Inflammatory macrophage treated with lipopolysaccharide for 4 hours (primary cell): ENCODE data around the gene AHRR.

Experiments
- DNase-seq: peaks from one replicate; pipeline ENCODE4 v3.0.0-alpha.2; 2020

Gene AHRR

DNA sequence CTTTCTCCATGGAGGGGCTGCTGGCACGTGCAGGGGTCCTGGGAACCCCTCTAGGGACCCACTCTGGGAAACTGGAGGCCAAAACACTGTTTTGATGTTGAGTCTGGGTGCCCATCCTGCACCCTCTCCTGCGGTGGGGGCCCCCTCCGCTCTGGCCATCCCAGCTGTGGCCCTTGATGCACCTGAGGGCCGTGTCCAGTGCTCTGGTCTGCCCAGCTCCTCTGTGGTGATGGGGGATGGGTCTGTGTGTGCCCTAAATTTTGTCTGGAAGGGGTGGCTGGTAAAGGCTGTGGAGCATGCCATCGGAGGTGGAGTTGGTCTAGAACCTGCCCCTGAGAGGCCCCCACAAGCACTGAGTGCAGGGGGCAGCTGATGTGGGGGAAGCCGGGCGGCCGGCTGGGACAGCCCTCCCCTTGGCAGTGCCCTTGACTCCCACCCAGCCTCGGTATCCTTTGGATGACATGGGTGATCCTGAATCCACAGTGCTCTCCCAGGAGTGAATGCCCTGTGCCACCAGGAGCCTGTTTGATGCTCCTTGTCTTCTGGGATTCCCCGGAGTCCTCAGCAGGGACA is 26.3 kb downstream of the AHRR start:
- no peak for DNase-seq

DNA sequence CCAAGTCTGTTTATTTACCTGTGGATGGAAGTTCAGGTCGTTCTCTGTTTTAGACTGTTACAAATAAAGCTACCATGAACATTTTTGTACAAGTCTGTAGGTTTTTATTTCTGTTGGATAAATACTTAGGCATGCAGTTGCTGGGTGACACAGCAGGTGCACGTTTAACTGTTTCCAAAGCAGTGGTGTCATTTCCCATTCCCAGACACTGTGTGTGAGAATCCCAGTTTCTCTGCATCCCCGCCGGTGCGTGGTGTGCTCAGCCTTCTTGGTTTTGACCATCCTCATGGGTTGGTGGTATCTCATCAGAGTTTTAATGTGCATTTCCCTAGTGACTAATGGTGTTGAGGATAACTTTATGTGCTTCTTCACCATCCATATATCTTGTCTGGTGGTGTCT is 27.2 kb downstream of the AHRR start:
- no peak for DNase-seq

DNA sequence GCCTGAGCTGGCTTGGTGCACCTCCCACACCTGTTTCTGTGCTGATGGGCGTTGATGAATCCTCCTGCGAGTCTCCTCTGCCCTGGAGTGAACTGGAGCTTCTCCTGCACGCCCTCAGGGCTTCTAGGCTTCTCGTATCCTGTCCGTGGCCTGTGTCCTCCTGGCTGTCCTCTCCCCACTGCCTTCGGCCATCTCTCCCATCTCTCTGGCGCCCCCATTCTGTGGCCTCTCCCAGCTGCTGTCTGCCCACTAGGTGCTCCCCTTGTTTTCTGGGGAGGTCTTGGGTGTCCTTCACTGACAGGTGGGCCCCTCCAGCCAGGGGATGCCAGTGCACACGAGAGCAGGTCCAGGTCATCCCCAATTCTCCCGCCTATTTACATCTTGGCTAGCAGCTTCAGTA is 28.8 kb downstream of the AHRR start:
- DNase-seq: no peak

DNA sequence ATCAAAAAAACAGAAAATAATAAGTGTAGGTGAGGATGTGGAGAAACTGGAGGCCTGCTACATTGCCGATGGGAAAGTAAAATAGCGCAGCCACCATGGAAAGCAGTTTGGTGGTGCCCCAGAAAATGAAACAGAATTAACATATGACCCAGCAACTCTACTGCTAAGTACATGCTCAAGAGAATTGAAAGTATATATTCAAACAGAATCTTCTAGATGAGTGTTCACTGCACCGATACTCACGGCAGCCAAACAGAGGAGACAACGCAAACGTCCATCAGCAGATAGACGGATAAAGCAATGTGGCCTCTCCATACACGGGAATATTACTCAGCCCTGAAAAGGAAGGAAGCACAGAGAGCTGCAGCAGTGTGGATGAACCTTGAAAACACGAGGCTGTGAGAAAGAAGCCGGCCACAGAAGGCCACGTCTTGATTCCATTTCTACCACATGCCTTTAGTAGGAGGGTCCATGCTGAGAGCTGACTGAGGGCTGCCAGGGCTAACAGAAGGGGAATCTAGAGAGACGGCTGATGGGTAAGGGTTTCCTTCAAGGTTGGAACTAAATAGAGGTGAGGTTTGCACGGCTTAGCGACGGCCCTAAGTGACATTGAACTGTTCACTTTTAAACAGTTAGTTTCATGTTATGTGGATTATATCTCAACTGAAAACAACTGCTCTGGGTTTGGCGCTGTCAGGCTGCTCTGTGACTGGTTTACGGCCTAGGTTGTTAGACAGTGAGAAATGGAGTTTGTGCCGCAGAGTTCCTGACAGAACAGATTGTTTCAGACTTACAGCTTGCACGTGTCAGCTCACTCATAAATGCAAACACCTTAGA is 29.8 kb downstream of the AHRR start:
- no peak for DNase-seq

DNA sequence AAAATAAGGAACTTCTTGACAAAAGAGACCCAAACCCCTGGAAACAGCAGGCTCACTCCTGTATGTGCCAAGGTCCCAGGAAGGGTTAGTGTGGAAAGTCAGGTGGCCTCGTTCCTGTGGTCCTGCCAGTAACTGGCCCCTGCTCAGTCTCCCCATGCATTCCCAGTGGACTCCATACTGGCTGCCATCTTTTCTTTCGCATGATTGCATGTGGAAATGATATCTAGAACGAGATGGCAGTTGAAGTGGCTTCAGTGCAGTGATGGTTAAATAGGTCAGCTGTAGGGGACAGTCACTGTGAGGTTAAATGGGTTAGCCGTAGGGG is 30.4 kb downstream of the AHRR start:
- DNase-seq: no peak

DNA sequence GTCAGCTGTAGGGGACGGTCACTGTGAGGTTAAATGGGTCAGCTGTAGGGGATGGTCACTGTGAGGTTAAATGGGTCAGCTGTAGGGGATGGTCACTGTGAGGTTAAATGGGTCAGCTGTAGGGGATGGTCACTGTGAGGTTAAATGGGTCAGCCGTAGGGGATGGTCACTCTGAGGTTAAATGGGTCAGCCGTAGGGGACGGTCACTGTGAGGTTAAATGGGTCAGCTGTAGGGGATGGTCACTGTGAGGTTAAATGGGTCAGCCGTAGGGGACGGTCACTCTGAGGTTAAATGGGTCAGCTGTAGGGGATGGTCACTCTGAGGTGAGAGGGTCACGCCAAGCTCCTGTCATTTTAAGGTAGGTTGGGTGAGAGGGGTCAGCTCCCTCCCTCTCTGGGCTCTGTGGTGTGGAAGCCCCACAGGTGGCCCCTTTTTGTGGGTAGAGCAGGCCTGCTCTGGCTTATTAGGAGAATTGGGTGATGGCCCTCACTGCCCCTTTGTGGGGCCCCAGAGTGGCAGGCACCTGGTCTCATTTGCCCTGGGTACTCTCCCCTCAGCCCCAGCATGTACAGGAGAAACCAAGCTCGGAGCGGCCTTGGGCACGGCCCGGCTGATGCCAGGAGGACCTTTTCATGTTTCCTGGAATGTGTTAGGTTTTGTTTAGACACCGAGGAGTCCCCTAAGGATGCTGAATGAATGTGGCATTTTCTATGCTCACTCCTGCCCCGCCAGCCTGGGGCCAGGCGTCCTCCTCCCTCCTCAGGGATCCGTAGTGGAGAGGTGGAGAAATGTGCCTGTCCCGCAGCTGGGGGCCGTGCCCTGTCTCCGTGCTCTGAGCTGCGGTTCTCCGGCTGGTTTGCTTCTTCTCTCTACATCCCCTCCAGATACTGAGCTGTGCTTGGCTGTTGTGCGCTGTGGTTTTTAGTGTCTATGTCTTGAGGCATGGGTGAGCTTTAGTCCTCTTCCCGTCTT is 31.4 kb downstream of the AHRR start:
- DNase-seq: no peak

DNA sequence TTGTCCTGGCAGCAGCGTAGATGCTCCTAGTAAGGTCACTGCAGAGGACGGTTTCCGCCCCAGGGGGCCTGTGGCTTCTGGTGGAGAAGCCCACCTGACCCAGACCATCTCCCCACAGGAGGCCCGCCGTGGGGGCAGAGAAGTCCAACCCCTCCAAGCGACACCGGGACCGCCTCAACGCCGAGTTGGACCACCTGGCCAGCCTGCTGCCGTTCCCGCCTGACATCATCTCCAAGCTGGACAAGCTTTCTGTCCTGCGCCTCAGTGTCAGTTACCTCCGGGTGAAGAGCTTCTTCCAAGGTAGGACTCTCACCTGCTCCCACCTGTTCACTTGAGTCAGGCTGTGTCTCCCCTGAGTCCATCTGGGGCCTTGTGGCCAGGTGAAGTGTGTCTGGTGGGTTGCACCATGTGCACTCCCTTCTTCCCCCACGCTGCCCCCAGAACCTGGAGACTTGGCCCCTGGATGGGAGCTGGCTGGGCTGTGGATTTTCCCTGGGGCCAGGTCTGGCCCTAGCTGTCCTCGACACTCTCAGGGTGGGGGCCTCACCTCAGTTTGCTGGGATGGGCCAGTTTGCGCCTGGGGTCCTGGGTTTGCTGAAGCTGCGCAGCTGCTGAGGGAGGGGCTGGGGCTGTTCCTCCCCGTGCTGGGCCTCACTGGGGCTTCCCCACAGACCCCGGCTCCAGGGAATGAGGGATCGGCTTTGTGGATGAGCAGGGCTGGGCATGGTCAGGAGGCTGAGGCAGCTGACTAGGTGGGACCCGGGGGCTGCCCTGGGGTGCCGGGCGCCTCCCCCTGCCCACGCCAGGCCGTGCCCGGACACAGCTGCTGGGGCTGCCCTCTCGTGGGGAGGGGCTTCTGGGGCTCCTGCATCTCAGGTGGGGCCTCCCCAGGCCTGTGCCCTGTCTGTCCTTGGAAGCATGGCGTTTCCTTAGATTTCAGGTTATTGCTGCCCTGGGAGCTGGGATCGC is 32.4 kb downstream of the AHRR start:
- DNase-seq: no peak

DNA sequence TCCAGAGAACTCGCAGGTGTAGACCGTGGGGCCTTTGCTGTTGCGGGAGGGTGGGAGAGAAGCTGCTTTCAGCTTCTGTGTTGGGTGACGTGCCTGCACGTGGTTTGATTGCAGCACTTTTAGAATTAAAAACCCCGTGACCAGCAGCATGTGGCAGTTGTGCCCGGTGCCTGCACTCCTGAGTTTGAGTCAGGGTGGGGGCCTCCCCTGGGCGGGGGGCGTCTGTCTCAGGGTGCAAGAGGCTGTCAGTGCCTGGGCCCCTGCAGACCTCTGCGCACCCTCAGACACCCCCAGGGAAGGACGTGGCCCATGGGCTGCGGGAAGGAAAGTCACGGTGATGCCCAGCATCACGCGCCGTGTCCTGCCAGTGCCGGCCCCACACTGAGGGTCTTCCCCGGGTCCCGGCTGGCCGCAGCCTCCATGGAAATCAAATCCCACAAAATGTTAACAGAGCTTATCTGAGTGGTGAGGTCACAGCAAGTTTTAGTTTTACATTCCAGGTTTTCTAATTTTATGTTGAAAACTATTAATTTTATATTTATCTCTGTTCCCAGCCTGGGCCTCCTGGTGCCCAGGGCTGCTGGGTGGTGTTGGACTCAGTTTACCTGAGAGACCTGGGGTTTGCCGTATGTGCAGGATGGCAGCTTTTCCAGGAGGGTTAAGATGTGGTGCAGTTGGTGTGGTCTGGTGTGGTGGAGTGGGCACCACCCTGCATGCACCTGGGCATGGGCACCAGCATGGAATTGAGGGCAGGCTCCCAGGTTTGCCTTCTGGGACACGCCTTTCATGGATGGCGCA is 33.3 kb downstream of the AHRR start:
- no peak for DNase-seq

DNA sequence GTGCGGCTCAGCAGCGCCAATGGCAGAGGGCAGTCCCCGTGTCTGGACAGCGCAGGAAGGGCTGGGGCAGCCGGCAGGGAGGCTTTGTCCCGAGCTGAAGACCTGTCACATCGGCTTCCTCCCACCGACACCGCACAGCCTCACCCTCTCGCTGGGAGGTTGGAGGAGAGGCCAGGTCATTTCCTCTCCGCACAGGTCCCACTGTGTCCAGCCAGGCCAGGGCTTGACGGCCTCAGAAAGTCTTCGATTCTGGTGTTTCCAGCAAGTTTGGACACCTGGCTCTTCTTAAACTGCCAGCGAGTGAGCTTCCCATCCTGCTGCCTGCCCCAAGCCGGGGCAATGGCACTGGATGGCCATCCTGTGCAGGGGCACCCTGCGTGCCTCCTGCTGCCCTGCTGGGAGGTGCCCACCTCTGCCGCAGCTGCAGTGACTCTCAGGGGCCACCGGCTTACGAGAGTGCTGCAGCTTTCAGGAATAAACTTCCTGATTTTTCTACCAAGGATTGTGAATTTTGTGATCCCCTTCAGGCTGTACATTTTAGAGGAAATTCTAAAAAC is 33.9 kb downstream of the AHRR start:
- no peak for DNase-seq

DNA sequence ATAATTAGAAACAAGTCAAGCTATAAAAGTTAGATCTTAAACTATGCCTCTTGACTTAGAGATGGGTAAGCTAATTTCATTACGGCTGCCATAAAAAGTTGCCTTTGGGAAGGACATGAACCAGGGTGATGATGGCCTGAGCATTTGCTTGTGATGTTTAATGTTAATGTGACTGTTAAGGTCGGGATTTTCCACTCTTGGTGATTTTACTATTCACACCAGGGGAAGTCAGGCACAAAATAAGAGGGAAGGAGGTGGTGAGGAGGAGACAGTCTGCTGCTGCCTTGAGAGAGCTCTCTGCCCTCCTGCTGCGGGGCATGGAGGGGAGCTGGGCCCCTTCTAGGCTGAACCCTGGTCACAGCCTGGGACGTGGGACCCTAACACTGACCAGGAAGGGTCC is 34.4 kb downstream of the AHRR start:
- no peak for DNase-seq

DNA sequence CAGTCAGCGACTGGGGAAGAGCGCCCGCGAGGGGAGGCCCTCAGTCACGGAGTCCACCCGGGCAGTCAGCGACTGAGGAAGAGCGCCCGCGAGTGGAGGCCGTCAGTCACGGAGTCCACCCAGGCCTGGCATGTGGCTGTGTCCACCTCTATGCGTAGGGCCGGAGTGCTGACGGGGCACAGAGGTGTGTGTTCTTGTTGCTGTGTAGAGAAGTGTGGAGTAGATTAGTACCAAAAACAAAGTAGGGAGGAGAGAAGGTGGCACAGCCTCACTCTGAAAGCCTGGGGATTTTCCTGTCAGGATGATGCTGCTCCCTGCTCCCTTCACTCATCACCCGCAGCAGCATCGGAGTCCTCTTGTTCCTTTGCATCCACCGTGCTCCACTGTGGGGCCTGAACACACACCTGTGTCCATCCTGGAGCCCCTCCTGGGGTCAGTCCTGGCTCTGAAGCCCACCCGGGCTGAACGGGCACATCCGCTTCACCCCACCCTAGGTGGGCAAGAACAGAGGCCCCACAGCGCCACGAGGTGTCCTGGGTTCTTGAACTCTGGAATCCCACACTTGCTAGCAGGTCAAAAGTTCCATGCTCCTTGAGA is 37.9 kb downstream of the AHRR start:
- DNase-seq: no peak

DNA sequence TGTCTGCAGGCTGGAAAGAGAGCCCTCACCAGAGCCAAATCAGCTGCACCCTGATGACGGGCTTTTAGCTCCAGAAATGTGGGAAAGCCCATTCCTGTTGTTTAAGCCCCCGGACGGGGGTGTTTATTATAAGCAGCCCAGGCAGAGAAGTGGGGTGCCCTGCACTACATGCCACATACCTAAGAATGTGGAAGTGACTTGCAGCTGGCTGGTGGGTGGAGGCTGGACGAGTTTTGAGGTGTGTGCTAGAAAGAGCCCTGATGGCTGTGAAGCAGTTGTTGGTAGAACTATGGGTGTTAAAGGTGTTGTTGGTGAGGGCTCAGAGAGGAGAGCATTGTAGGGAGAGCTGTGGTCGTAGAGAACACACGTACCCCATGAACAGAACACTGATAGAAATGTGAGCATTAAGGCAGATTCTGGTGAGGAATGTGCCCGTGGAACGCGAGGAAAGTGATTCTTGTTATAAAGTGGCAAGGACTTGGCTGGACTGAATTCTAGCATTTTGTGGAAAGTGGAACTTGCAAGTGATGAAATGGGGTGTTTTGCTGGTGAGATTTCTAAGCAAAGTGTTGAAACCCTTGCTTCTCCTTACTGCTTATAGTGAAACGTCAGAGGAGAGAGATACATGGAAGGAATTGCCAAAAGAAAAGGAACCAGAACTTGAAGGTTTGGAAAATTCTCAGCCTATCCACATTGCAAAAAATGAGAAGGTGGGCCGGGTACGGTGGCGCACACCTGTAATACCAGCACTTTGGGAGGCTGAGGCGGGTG is 38.9 kb downstream of the AHRR start:
- DNase-seq: peak; percentile 86

DNA sequence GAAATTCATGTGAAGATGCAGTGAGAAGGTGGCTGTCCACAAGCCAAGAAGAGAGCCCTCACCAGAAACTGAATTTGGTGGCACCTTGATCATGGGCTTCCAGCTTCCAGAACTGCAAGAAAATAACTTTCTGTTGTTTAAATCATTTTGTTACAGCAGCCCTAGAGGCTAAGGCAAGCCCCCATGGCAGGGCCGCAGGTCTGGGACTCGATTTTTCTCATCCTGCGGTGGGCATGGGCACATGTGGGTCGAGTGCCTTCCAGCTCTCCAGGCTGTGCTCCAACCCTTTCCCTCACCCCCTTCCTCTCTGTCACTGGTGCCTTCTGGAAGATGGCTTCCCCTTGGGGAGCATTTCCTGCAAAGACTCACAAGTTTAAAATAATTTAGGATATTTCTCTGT is 40.7 kb downstream of the AHRR start:
- DNase-seq: no peak

DNA sequence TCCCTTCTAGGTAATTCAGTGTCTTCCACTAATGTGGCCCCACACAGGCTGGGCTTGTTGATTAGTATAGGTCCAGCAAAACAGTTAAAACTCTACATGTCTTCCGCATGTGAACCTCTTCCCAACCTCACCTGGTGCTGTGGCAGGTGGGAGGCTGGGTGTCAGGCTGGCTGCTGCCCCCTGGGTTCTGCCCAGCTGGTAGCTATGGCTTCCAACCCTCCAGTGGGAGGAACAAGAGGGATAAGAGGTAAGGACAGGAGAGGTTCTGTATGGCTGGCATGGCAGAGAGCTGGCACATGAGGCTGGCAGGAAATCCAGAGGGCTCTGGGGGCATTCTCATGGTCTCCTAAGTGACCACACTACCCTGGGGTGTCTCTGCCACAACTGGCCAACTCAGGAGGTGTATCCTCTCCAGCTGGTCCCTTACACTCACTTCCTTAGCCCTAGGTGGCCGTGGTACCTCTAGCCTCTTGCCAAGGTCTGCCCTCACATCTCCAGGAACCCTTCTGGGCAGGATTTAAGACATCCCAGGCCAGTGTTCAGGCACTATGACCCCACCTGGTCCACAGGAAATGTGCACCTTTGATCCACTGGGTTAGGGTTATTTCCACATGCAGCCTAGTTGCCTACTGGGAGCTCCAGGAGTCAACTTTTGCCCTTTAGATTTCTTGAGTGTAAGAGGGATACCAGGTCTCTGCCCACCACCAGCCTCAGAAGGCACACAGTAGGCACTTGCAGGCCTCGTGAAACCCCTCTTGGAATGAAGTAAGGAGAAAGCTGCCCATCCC is 41.7 kb downstream of the AHRR start:
- no peak for DNase-seq

DNA sequence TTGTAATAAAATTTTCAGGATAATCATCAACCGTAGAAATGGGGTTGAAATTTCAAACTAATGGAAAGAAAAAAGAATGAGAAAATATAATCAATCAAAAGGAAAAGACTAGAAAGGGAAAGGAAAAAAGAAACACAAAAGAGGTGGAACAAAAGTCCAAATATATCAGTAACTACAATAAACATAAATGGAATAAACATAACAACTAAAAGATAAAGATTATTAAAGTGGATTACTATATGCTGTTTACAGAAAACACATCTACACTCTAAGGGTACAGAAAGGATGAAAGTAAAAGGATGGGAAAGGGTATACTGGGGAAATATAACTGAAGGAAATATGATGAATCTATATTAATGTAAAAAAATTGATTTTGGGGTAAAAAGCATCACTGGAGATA is 43.0 kb downstream of the AHRR start:
- no peak for DNase-seq

DNA sequence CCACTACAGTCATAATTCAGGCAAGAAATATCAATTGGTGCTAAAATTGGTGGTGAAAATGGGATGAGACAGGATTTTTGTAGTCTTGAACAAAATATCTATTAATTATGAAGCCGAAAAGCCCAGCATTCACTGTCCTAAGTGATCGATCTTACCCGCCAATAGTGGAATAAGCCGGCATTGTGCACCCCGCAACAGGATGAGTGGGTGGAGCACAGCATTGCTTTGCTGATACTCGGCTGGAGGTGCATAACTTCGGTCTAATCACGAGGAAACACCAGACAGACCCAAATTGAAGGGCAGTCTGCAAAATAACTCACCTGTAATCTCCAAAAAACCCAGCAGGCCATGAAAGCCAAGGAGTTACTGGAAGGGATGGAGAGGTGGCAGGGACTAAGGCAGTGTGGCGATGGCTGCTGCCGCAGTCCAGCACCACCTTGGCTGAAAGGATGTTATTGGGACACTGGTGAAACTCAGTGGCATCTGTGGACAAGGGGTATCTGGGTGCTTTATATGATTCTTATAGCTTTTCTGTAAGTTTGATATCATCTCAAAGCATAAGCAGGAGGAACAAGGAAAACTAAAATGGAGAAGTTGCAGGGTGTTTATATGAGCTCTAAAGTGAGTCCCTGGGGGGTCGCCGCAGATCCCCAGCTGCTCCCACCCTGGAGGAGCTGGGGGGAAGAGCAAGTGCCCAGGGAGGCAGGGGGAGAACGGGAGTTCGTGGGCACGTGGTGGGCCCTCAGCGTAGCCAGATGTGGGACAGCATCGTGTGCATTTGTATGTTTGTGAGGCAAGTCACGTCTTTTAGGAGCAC is 45.2 kb downstream of the AHRR start:
- DNase-seq: no peak

DNA sequence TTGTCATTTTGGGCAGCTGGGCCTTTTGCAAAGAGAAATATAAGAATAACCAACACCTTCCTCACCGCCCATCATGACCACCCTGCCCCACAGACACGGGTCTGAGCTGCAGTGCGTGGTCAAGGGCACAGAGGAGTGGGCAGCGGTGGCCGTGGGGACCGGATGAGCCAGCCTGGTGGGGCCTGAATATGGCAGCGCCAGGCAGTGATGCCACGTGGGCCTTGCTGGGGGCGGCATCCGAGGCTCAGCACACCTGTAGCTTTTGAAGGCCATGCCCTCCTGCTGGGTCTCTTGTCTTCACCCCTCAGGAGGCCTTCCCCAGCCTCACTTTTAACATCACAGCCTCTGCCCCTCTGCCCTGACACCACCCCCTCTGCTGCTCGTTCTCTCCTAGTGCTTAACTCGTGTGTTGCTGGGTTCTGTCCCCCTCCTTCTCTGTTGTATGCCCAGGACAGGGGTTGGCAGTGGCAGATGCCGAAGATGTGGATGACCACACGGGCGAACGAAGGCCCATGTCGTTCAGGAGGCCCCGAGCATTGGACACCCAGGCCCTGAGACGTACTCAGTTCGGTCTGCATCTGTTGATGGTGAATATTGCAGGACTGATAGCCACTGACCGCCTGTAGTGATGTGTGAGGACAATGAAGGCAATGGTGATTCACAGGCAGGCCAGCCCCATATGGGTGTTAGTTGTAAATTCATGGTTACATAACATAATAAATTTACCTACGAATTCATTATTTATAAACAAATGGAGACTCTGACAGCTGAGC is 46.0 kb downstream of the AHRR start:
- no peak for DNase-seq
